ENCODE data around the gene CCDC50. TPM values are rescaled to one million over a fixed set of nuclear protein-coding genes. Genes with fewer than 3 reads are reported as not detected.

Gene CCDC50
- total RNA-seq (2014; rRNA removed) (68.4 and 80.9 TPM in 2 replicates), Bru-seq, nascent RNA (percentile 98 among the genes with signal in this experiment), BruChase-seq, experiment 1, labeled RNA remaining after a 6-hour chase (percentile 89 among the genes with signal in this experiment), BruChase-seq, experiment 2, labeled RNA remaining after a 2-hour chase (percentile 97 among the genes with signal in this experiment)
- long read RNA-seq, full-length matches to known transcripts, result 213 of 269 reads
- long read RNA-seq, partial matches to known transcripts, result 22 of 269 reads
- long read RNA-seq, other reads (novel, unspliced or antisense), result 34 of 269 reads

GRCh38 chr3:191328962-191329653, at the start of gene CCDC50:
TSS of gene CCDC50 (plus strand) at chr3:191329394. CDS start at chr3:191329675, 281 bp downstream.
- H3K4me1 ChIP-seq (ENCODE audit: insufficient read depth, low read length), result peaks cover 39% of the 10 kb centered on the region
- H3K9ac ChIP-seq (ENCODE audit: low read length), result peak within 1 kb of the TSS; percentile 88
- peak within 1 kb of the TSS; percentile 86 for H2AFZ ChIP-seq (ENCODE audit: low read length)
- DNase-seq (peak; percentile 72), ATAC-seq (peak; percentile 60)
- no peaks in the 10 kb centered on the region for H3K36me3 ChIP-seq (ENCODE audit: low read depth, low read length)
- peak within 1 kb of the TSS; percentile 92 for H3K4me2 ChIP-seq (ENCODE audit: low read length)
- peak within 1 kb of the TSS; percentile 72 for H3K27ac ChIP-seq (ENCODE audit: low read length)
- intact Hi-C loops (cut with micrococcal nuclease), result loop anchor here (1.0 to 2.0 kb wide), 2 partner anchors 46 to 85 kb away; no protein-coding TSS in a partner anchor
- peak within 1 kb of the TSS; percentile 84 for H3K4me3 ChIP-seq (ENCODE audit: low read length)
- peaks cover 54% of the 10 kb centered on the region for H3K79me2 ChIP-seq (ENCODE audit: low read length)
- ChIA-PET POLR2A (ENCODE audit: unreplicated experiment) (interaction anchor here (0.6 to 1.0 kb wide), 4 partner anchors 82 to 388 kb away, joined by 3 to 5 read pairs (median 4); no protein-coding TSS in a partner anchor), CTCF (interaction anchor here (1.0 kb wide), 1 partner anchor 85 kb away, joined by 4 read pairs; no protein-coding TSS in a partner anchor)
- no peaks in the 10 kb centered on the region for H4K20me1 ChIP-seq (ENCODE audit: low read length)
- BruUV-seq (replicated peaks), result no TSS peak
- TF ChIP-seq EZH2phosphoT487 (IDR thresholded peaks at IDR 0.05; ENCODE audit: borderline replicate concordance, low read length) (no peak), CTCF (conservative IDR thresholded peaks at IDR 0.05; ENCODE audit: low read depth, low read length) (no peak), EZH2 (IDR thresholded peaks at IDR 0.05; ENCODE audit: low read length, unreplicated experiment) (no peak)
- no peaks in the 10 kb centered on the region for H3K9me3 ChIP-seq (ENCODE audit: low read length)
- H3F3A ChIP-seq (ENCODE audit: low read length, unreplicated experiment), result peaks cover 7% of the 10 kb centered on the region
- no peaks in the 10 kb centered on the region for H3K9me2 ChIP-seq (replicated peaks; ENCODE audit: low read length)
- no peaks in the 10 kb centered on the region for H3K27me3 ChIP-seq (ENCODE audit: low read length)

GRCh38 chr3:191280111-191280510, 49.1 kb upstream of the CCDC50 start:
- H3K9me2 ChIP-seq (replicated peaks; ENCODE audit: low read length), result no peaks in the 10 kb centered on the region
- H2AFZ ChIP-seq (ENCODE audit: low read length), result no peak overlapping the region
- no peaks in the 10 kb centered on the region for H4K20me1 ChIP-seq (ENCODE audit: low read length)
- TF ChIP-seq EZH2 (IDR thresholded peaks at IDR 0.05; ENCODE audit: low read length, unreplicated experiment) (no peak), EZH2phosphoT487 (IDR thresholded peaks at IDR 0.05; ENCODE audit: borderline replicate concordance, low read length) (no peak), CTCF (conservative IDR thresholded peaks at IDR 0.05; ENCODE audit: low read depth, low read length) (no peak)
- ChIA-PET CTCF (no interaction called here), POLR2A (ENCODE audit: unreplicated experiment) (interaction anchor here (0.6 kb wide), 1 partner anchor 9 kb away, joined by 5 read pairs; no protein-coding TSS in a partner anchor)
- no peaks in the 10 kb centered on the region for H3K9me3 ChIP-seq (ENCODE audit: low read length)
- peaks cover 14% of the 10 kb centered on the region for H3K4me1 ChIP-seq (ENCODE audit: insufficient read depth, low read length)
- H3K36me3 ChIP-seq (ENCODE audit: low read depth, low read length), result no peaks in the 10 kb centered on the region
- no peak overlapping the region for H3K27ac ChIP-seq (ENCODE audit: low read length)
- intact Hi-C loops (cut with micrococcal nuclease), result no loop called here
- H3K9ac ChIP-seq (ENCODE audit: low read length), result no peak overlapping the region
- no peak for ATAC-seq
- H3K4me2 ChIP-seq (ENCODE audit: low read length), result no peak overlapping the region
- no TSS peak for BruUV-seq (replicated peaks)
- DNase-seq, result no peak
- H3K4me3 ChIP-seq (ENCODE audit: low read length), result no peak overlapping the region
- no peaks in the 10 kb centered on the region for H3K79me2 ChIP-seq (ENCODE audit: low read length)
- no peaks in the 10 kb centered on the region for H3F3A ChIP-seq (ENCODE audit: low read length, unreplicated experiment)
- no peaks in the 10 kb centered on the region for H3K27me3 ChIP-seq (ENCODE audit: low read length)
